H9 (cell line): ENCODE results near the gene ANXA8L1. TPM values are rescaled to one million over a fixed set of nuclear protein-coding genes. Genes with fewer than 3 reads are reported as not detected.
A peak's percentile ranks its signal among the peaks of the same experiment; 100 is the strongest.

ENCODE experiments used
- DNase-seq: peaks from one replicate; pipeline ENCODE4 v3.0.0-alpha.2; 2017
- H2AFZ ChIP-seq: one replicate; pipeline ENCODE4 v1.6.1; 2013; ENCODE audit warnings: mild to moderate bottlenecking, low read length, control low read depth, moderate library complexity
- H2AK5ac ChIP-seq: 2 replicates; pipeline ENCODE4 v1.6.1; 2013; ENCODE audit warnings: low read length, control low read depth, mixed read lengths; ENCODE audit not compliant: insufficient read length
- H2BK120ac ChIP-seq: one replicate; pipeline ENCODE4 v1.6.1; 2013; ENCODE audit warnings: low read depth, mild to moderate bottlenecking, low read length, control low read depth, inconsistent platforms; ENCODE audit not compliant: poor library complexity, severe bottlenecking
- H2BK12ac ChIP-seq: 2 replicates; pipeline ENCODE4 v1.6.1; 2013; ENCODE audit warnings: low read length, control low read depth, mixed read lengths, low read depth; ENCODE audit not compliant: insufficient read length
- H2BK15ac ChIP-seq: 2 replicates; pipeline ENCODE4 v1.6.1; 2013; ENCODE audit warnings: low read depth, low read length, control low read depth
- H2BK20ac ChIP-seq: one replicate; pipeline ENCODE4 v1.6.1; 2013; ENCODE audit warnings: low read depth, mild to moderate bottlenecking, low read length, control low read depth, inconsistent platforms; ENCODE audit not compliant: poor library complexity, severe bottlenecking
- H2BK5ac ChIP-seq: 2 replicates; pipeline ENCODE4 v1.6.1; 2013; ENCODE audit warnings: low read length, control low read depth, mixed read lengths; ENCODE audit not compliant: insufficient read length
- H3K14ac ChIP-seq: 2 replicates; pipeline ENCODE4 v1.6.1; 2013; ENCODE audit warnings: low read length, control low read depth; ENCODE audit not compliant: insufficient read depth
- H3K18ac ChIP-seq: 2 replicates; pipeline ENCODE4 v1.6.1; 2013; ENCODE audit warnings: low read depth, mild to moderate bottlenecking, mixed read lengths, low read length, control low read depth; ENCODE audit not compliant: insufficient read length
- H3K23ac ChIP-seq: 2 replicates; pipeline ENCODE4 v1.6.1; 2013; ENCODE audit warnings: low read length, control low read depth, mixed read lengths, low read depth; ENCODE audit not compliant: insufficient read length
- H3K23me2 ChIP-seq: 2 replicates; pipeline ENCODE4 v1.6.1; 2013; ENCODE audit warnings: low read depth, mild to moderate bottlenecking, mixed read lengths, low read length, control low read depth; ENCODE audit not compliant: insufficient read length, poor library complexity, severe bottlenecking
- H3K27ac ChIP-seq: 2 replicates; pipeline ENCODE4 v1.5.1; 2013; ENCODE audit warnings: low read length, control low read depth, mixed read lengths, low read depth; ENCODE audit not compliant: insufficient read length
- H3K27me3 ChIP-seq: 2 replicates; pipeline ENCODE4 v1.6.1; 2013; ENCODE audit warnings: low read length, control low read depth, inconsistent platforms; ENCODE audit not compliant: insufficient read depth
- H3K4ac ChIP-seq: 2 replicates; pipeline ENCODE4 v1.6.1; 2013; ENCODE audit warnings: low read depth, mild to moderate bottlenecking, control low read depth, inconsistent platforms, low read length, moderate library complexity
- H3K4me1 ChIP-seq: 2 replicates; pipeline ENCODE4 v1.6.1; 2013; ENCODE audit warnings: low read length, control low read depth, inconsistent platforms; ENCODE audit not compliant: insufficient read depth
- H3K4me2 ChIP-seq: 2 replicates; pipeline ENCODE4 v1.6.1; 2013; ENCODE audit warnings: low read length, control low read depth, mixed read lengths; ENCODE audit not compliant: insufficient read length, insufficient read depth
- H3K56ac ChIP-seq: 2 replicates; pipeline ENCODE4 v1.6.1; 2013; ENCODE audit warnings: low read depth, mild to moderate bottlenecking, mixed read lengths, low read length, control low read depth; ENCODE audit not compliant: insufficient read length
- H3K79me1 ChIP-seq: 2 replicates; pipeline ENCODE4 v1.6.1; 2013; ENCODE audit warnings: low read depth, mild to moderate bottlenecking, moderate library complexity, low read length, control low read depth, inconsistent platforms; ENCODE audit not compliant: insufficient read depth, poor library complexity, severe bottlenecking
- H3K79me2 ChIP-seq: 2 replicates; pipeline ENCODE4 v1.6.1; 2013; ENCODE audit warnings: low read length, control low read depth, inconsistent platforms; ENCODE audit not compliant: insufficient read depth
- H3K9ac ChIP-seq: 2 replicates; pipeline ENCODE4 v1.6.1; 2013; ENCODE audit warnings: low read length, control low read depth, mixed read lengths; ENCODE audit not compliant: insufficient read length; ENCODE audit errors: extremely low read depth
- H3K9me3 ChIP-seq: one replicate; pipeline ENCODE4 v1.6.1; 2013; ENCODE audit warnings: low read depth, low read length, inconsistent platforms; ENCODE audit not compliant: control insufficient read depth
- H3T11ph ChIP-seq: one replicate; pipeline ENCODE4 v1.6.1; 2013; ENCODE audit warnings: mild to moderate bottlenecking, low read length, control low read depth, inconsistent platforms
- H4K20me1 ChIP-seq: one replicate; pipeline ENCODE4 v1.6.1; 2013; ENCODE audit not compliant: control insufficient read depth, insufficient read length, insufficient read depth
- H4K5ac ChIP-seq: 2 replicates; pipeline ENCODE4 v1.6.1; 2013; ENCODE audit warnings: low read depth, mild to moderate bottlenecking, mixed read lengths, low read length, control low read depth; ENCODE audit not compliant: insufficient read length
- H4K8ac ChIP-seq: replicated peaks from 2 replicates; pipeline ENCODE4 v1.6.1; 2013; ENCODE audit warnings: low read length, control low read depth, mixed read lengths, low read depth; ENCODE audit not compliant: insufficient read length
- H4K91ac ChIP-seq: 2 replicates; pipeline ENCODE4 v1.6.1; 2013; ENCODE audit warnings: low read depth, mild to moderate bottlenecking, moderate library complexity, mixed read lengths, low read length, control low read depth; ENCODE audit not compliant: insufficient read length
- H3K27ac Mint-ChIP-seq, 3 experiments: 2 replicates in 2 of 3; 3 replicates in 1 of 3; pipeline ENCODE4 v1.8.0; 2020 to 2021; ENCODE audit warnings: mixed read lengths in 3 of 3, mild to moderate bottlenecking in 1 of 3, moderate library complexity in 1 of 3
- H3K27me3 Mint-ChIP-seq: 2 replicates; pipeline ENCODE4 v1.8.0; 2021; ENCODE audit warnings: low read depth, mild to moderate bottlenecking, moderate library complexity, mixed read lengths
- H3K36me3 Mint-ChIP-seq, 3 experiments: 2 replicates in 2 of 3; 3 replicates in 1 of 3; pipeline ENCODE4 v1.8.0; 2020 to 2021; ENCODE audit warnings: low read depth in 3 of 3, mixed read lengths in 3 of 3; ENCODE audit not compliant: insufficient read depth in 1 of 3
- H3K4me1 Mint-ChIP-seq, 2 experiments: 2 replicates each; pipeline ENCODE4 v1.8.0; 2020; ENCODE audit warnings: mixed read lengths in 2 of 2
- H3K4me3 Mint-ChIP-seq, 2 experiments: 2 replicates in 1 of 2; 3 replicates in 1 of 2; pipeline ENCODE4 v1.8.0; 2020 to 2021; ENCODE audit warnings: mild to moderate bottlenecking in 2 of 2, mixed read lengths in 2 of 2, moderate library complexity in 1 of 2
- H3K9me3 Mint-ChIP-seq, 2 experiments: 2 replicates in 1 of 2; 3 replicates in 1 of 2; pipeline ENCODE4 v1.8.0; 2020; ENCODE audit warnings: mild to moderate bottlenecking in 2 of 2, mixed read lengths in 2 of 2, moderate library complexity in 1 of 2
- WGBS: extraction: QIAGEN DNeasy Blood & Tissue Kit; methylation state at CpG from one replicate; pipeline ENCODE4 v1.1.7; 2013; ENCODE audit warnings: missing lambda C conversion rate, low lambda C conversion rate, mixed read lengths; ENCODE audit not compliant: insufficient read length; ENCODE audit errors: extremely low coverage; 5-methylcytosine and 5-hydroxymethylcytosine counted together
- total RNA-seq: library from RNA; stranded (reverse); gene quantifications from 2 replicates; pipeline ENCODE4 v1.2.1, GENCODE V29; 2021
- TF ChIP-seq, protein P1 (sequence below): fragments of 200-600 bp; sonication (generic); conservative IDR thresholded peaks from 3 replicates; pipeline ENCODE4 v1.8.0; 2021; ENCODE audit warnings: antibody characterized with exemption, mild to moderate bottlenecking

Gene ANXA8L1
- total RNA-seq, 1 experiment from 2014 or later: not detected

GRCh38 chr10:46326971-46327370 is 48.6 kb upstream of the ANXA8L1 start:
- Histone ChIP-seq H3K14ac (no peak overlapping the region; the same call in 1 of the 2 replicates), H3T11ph (no peak overlapping the region), H3K9ac (no peak overlapping the region), H3K27ac (no peak overlapping the region), H3K79me2 (no peaks in the 10 kb centered on the region), H3K79me1 (no peaks in the 10 kb centered on the region), H3K4me2 (no peak overlapping the region), H2BK5ac (no peak overlapping the region), H3K4me1 (no peaks in the 10 kb centered on the region; the same call in 1 of the 2 replicates), H3K27me3 (no peaks in the 10 kb centered on the region), H4K5ac (no peak overlapping the region), H3K56ac (no peak overlapping the region), H3K23ac (no peak overlapping the region), H2BK15ac (no peak overlapping the region), H2BK120ac (no peak overlapping the region), H2BK20ac (no peak overlapping the region), H2AK5ac (no peak overlapping the region), H4K91ac (no peak overlapping the region), H2AFZ (no peak overlapping the region), H2BK12ac (no peak overlapping the region), H4K20me1 (no peaks in the 10 kb centered on the region), H3K4ac (no peak overlapping the region), H3K23me2 (no peaks in the 10 kb centered on the region), H3K18ac (no peak overlapping the region), H4K8ac (no peak overlapping the region), H3K9me3 (no peaks in the 10 kb centered on the region)
- no CpG with 5 or more reads among the region's 4 CpGs for WGBS
- no peaks in the 10 kb centered on the region for H3K36me3 Mint-ChIP-seq
- H3K4me1 Mint-ChIP-seq: peaks cover 13% of the 10 kb centered on the region in 2 experiments
- H3K9me3 Mint-ChIP-seq: no peaks in the 10 kb centered on the region; a peak in 1 of 5 replicates
- TF ChIP-seq, protein P1, sequence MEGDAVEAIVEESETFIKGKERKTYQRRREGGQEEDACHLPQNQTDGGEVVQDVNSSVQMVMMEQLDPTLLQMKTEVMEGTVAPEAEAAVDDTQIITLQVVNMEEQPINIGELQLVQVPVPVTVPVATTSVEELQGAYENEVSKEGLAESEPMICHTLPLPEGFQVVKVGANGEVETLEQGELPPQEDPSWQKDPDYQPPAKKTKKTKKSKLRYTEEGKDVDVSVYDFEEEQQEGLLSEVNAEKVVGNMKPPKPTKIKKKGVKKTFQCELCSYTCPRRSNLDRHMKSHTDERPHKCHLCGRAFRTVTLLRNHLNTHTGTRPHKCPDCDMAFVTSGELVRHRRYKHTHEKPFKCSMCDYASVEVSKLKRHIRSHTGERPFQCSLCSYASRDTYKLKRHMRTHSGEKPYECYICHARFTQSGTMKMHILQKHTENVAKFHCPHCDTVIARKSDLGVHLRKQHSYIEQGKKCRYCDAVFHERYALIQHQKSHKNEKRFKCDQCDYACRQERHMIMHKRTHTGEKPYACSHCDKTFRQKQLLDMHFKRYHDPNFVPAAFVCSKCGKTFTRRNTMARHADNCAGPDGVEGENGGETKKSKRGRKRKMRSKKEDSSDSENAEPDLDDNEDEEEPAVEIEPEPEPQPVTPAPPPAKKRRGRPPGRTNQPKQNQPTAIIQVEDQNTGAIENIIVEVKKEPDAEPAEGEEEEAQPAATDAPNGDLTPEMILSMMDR: no peak
- peak; percentile 15 for DNase-seq
- no peak overlapping the region for H3K4me3 Mint-ChIP-seq
- H3K27ac Mint-ChIP-seq: peak overlapping the region in 1 of 3 experiments; percentile 44; a peak in 2 of 7 replicates
- H3K27me3 Mint-ChIP-seq: no peaks in the 10 kb centered on the region; the same call in 1 of the 2 replicates
